Suprapubic skin (tissue), 4 donors: ENCODE data around the gene ZNF221. TPM values are rescaled to one million over a fixed set of nuclear protein-coding genes. Genes with fewer than 3 reads are reported as not detected.

Experiments
- DNase-seq, 2 donors: peaks; one replicate each; pipeline ENCODE4 v3.0.0-alpha.2; 2019; ENCODE audit warnings: low spot score in 2 of 2
- H3K27ac ChIP-seq: fragments of 200-600 bp; sonication (generic); one replicate; pipeline ENCODE4 v1.5.1; 2019
- H3K27me3 ChIP-seq: fragments of 200-600 bp; sonication (generic); one replicate; pipeline ENCODE4 v1.5.1; 2019
- H3K36me3 ChIP-seq: fragments of 200-600 bp; sonication (generic); one replicate; pipeline ENCODE4 v1.5.1; 2019
- H3K4me1 ChIP-seq: fragments of 200-600 bp; sonication (generic); one replicate; pipeline ENCODE4 v1.5.1; 2019
- H3K4me3 ChIP-seq: fragments of 200-600 bp; sonication (generic); one replicate; pipeline ENCODE4 v1.5.1; 2019; ENCODE audit warnings: mild to moderate bottlenecking
- H3K9me3 ChIP-seq: fragments of 200-600 bp; sonication (generic); one replicate; pipeline ENCODE4 v1.5.1; 2019
- EP300 ChIP-seq: sonication (generic); formaldehyde crosslinking; IDR thresholded peaks from one replicate; pipeline ENCODE4 v1.6.1; 2017; ENCODE audit warnings: antibody characterized with exemption
- POLR2A ChIP-seq, 2 donors: fragments of 450-650 bp; IDR thresholded peaks; one replicate each; pipeline ENCODE4 v1.6.1; 2017; ENCODE audit warnings: antibody characterized with exemption in 2 of 2, mild to moderate bottlenecking in 2 of 2, moderate library complexity in 2 of 2
- POLR2AphosphoS5 ChIP-seq, 3 donors: sonication (generic); formaldehyde crosslinking; IDR thresholded peaks; one replicate each; pipeline ENCODE4 v1.6.1; 2017; ENCODE audit warnings: antibody characterized with exemption in 3 of 3
- WGBS: methylation state at CpG from one replicate; pipeline ENCODE4 v1.1.5; 2018; 5-methylcytosine and 5-hydroxymethylcytosine counted together
- total RNA-seq, 4 donors: library from RNA; depleted of rRNA; stranded (reverse); fragments of >200 nt; gene quantifications; one replicate each; pipeline ENCODE4 v1.1.0, GENCODE V29; 2016
- TF ChIP-seq, protein P1 (sequence below), 2 donors: fragments of 200-600 bp in 1 of 2; fragments of 450-650 bp in 1 of 2; sonication (generic) in 1 of 2; IDR thresholded peaks; one replicate each; pipeline ENCODE4 v1.5.1; 2016 to 2019; ENCODE audit warnings: antibody characterized with exemption in 2 of 2, mild to moderate bottlenecking in 1 of 2, moderate library complexity in 1 of 2

ZNF221 gene
- total RNA-seq, result 1 to 10 TPM; 2.1 to 6.8 (median 3.0) TPM

GRCh38 chr19:43950834-43951645 lies at the start of gene ZNF221:
ZNF221 (plus strand) TSS chr19:43951228; CDS start chr19:43962727, 11,499 bp downstream.
- Histone ChIP-seq H3K36me3 (peaks cover 12% of the 10 kb centered on the region), H3K9me3 (peaks cover 12% of the 10 kb centered on the region), H3K4me3 (peak within 1 kb of the TSS; percentile 73), H3K27me3 (peaks cover 14% of the 10 kb centered on the region), H3K27ac (no peak within 1 kb of the TSS), H3K4me1 (no peaks in the 10 kb centered on the region)
- WGBS, result 1% methylated on average over 40 of the region's 40 CpGs
- TF ChIP-seq EP300 (no peak), POLR2A (IDR thresholded peaks at IDR 0.05) (no peak), POLR2AphosphoS5 (IDR thresholded peaks at IDR 0.05) (peak in 2 of 3 donors; percentile 74 to 76)
- TF ChIP-seq, protein P1, sequence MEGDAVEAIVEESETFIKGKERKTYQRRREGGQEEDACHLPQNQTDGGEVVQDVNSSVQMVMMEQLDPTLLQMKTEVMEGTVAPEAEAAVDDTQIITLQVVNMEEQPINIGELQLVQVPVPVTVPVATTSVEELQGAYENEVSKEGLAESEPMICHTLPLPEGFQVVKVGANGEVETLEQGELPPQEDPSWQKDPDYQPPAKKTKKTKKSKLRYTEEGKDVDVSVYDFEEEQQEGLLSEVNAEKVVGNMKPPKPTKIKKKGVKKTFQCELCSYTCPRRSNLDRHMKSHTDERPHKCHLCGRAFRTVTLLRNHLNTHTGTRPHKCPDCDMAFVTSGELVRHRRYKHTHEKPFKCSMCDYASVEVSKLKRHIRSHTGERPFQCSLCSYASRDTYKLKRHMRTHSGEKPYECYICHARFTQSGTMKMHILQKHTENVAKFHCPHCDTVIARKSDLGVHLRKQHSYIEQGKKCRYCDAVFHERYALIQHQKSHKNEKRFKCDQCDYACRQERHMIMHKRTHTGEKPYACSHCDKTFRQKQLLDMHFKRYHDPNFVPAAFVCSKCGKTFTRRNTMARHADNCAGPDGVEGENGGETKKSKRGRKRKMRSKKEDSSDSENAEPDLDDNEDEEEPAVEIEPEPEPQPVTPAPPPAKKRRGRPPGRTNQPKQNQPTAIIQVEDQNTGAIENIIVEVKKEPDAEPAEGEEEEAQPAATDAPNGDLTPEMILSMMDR (IDR thresholded peaks at IDR 0.05), result peak in 1 of 2 donors; percentile 30
- peak; percentile 89 to 91 for DNase-seq

- Histone ChIP-seq H3K36me3 (peaks cover 3% of the 10 kb centered on the region), H3K27me3 (no peaks in the 10 kb centered on the region), H3K4me3 (peak overlapping the region; percentile 47), H3K9me3 (peaks cover 25% of the 10 kb centered on the region), H3K4me1 (no peaks in the 10 kb centered on the region), H3K27ac (no peak overlapping the region)
- TF ChIP-seq POLR2A (IDR thresholded peaks at IDR 0.05) (no peak), EP300 (no peak)
- TF ChIP-seq, protein P1 (IDR thresholded peaks at IDR 0.05), result no peak
- peak; percentile 72 to 85 for DNase-seq
- 22% methylated on average over 39 of the region's 39 CpGs for WGBS
These were observed 49.3 kb upstream of the ZNF221 start for GRCh38 chr19:43901395-43902390.

DNA sequence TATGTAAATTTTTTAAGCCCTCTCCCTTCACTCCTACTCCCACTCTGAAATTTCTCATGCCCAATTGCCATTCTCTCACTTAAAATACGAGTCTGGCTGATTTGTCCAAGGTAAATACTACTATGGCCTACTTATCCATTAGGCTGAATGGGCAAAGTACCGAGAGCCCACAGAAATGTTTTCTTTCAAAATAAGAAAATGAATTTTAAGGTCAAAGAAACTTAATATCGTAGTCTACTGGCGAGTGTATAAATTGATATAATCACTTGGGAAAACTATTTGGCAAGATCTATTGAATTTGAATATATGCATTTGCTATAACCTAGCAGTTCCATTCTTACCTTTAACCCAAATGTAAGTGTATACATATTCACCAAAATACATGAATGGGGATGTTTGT lies 48.6 kb upstream of the ZNF221 start:
- Histone ChIP-seq H3K4me3 (peak overlapping the region; percentile 47), H3K36me3 (peaks cover 3% of the 10 kb centered on the region), H3K27me3 (no peaks in the 10 kb centered on the region), H3K9me3 (peaks cover 19% of the 10 kb centered on the region), H3K4me1 (no peaks in the 10 kb centered on the region), H3K27ac (no peak overlapping the region)
- 97% methylated on average over 4 of the region's 4 CpGs for WGBS
- TF ChIP-seq EP300 (no peak), POLR2A (IDR thresholded peaks at IDR 0.05) (no peak)
- TF ChIP-seq, protein P1 (IDR thresholded peaks at IDR 0.05), result no peak
- DNase-seq, result no peak

- TF ChIP-seq POLR2AphosphoS5 (IDR thresholded peaks at IDR 0.05) (no peak), POLR2A (IDR thresholded peaks at IDR 0.05) (no peak), EP300 (no peak)
- TF ChIP-seq, protein P1 (IDR thresholded peaks at IDR 0.05), result no peak
- Histone ChIP-seq H3K27ac (no peak overlapping the region), H3K4me1 (no peaks in the 10 kb centered on the region), H3K4me3 (no peak overlapping the region), H3K9me3 (peaks cover 39% of the 10 kb centered on the region), H3K27me3 (no peaks in the 10 kb centered on the region), H3K36me3 (no peaks in the 10 kb centered on the region)
- no peak for DNase-seq
- 97% methylated on average over 5 of the region's 5 CpGs for WGBS
These were observed 45.1 kb upstream of the ZNF221 start for GRCh38 chr19:43905897-43906296.
